Stimulated activated CD8-positive, alpha-beta memory T cell treated with anti-CD3 and anti-CD28 coated beads, Interleukin-4, amount 100 ng/mL, for 24 hours (primary cell): ENCODE data around the gene ARHGAP22.

Source experiments
- DNase-seq: peaks from one replicate; pipeline ENCODE4 v3.0.0-alpha.2; 2020; ENCODE audit warnings: low read depth

ARHGAP22 gene

DNA sequence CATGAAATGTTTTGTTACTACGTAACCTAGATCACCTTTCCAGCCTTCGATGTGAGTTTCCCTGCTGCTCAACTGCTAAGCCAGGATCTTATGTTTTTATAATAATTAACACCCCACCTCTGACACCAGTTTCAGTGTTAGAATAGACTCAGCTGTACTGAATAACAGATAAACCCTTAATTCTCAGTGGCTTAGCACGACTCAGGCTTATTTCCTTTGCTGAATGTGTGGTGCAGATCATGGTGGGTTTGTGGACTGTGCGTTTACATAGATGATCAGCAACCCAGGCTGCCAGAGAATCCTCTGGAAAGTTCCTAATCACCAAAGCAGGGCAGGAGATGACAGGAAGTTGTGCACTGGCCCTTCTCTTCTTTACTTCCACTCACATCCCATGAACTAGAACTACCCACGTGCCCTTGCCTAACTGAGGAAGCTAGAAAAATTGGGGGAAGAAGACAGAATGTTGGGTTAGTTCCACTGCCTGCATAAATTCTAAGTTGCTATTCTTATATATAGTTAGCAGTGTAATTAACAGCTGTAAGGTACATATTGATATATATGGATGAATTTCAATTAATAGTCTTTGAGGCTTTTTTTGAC, 186.6 kb downstream of the ARHGAP22 start:
- no peak for DNase-seq

DNA sequence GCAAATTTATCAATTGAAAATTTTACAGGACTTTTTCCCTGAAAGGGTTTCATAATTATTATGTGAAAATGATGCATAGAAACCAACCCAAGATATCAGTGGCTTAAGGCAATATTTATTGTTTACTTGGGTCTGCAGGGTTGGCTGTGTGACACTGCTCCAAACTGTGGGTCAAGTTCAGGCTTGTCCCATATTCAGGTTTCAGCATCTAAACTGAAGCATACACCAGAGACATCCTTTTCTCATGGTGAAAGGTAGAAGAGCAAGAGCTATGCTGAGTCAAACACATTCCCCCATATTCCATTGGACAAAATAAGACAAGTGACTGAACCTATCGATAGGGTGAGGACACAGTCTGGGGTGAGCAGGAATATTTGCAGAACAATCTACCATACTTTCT, 187.5 kb downstream of the ARHGAP22 start:
- DNase-seq = no peak

DNA sequence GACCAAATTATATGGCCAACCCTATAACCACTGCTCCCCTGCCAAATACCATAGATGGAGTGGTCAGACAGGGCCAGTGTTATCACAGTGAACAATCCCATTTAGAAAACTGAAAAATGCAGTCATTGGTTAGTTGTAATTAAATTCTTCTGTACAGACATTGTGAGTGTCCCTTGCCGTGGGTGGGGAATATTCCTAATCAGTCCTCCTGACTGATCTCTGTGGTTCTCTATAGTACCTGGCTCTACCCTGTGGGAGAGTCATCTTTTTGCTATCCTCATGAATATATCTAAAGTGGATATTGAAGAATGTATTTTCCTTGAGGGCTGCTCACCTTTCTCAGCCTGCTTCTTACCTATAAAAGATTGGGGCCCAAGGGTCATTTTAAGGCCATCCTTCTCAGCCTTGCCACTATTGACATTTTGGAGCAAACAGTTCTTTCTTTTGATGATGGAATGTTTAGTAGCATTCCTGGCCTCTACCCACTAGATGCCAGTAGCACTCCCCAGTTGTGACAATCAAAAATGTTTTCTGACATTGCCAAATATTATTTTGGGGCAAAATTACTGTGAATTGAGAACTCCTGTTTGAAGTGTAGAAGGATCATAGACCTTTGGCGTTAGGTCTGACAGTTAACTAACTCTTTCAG, 188.2 kb downstream of the ARHGAP22 start:
- no peak for DNase-seq

DNA sequence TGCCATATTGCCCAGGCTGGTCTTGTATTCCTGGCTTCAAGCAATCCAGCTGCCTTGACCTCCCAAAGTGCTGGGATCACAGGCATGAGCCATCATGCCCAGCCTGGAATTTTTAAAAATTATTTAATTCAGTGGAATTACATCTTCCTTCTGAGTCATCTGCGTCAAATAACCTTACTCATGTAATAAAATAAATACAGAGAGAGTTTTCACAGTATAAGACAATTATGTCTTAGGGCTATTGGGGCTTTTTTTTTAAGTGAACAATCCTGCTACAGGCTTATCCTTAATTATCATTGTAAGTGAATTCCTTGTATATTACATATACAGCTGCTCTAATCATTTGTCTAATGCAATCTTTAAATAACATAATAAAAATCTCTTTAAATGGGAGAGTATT, 190.1 kb downstream of the ARHGAP22 start:
- no peak for DNase-seq

DNA sequence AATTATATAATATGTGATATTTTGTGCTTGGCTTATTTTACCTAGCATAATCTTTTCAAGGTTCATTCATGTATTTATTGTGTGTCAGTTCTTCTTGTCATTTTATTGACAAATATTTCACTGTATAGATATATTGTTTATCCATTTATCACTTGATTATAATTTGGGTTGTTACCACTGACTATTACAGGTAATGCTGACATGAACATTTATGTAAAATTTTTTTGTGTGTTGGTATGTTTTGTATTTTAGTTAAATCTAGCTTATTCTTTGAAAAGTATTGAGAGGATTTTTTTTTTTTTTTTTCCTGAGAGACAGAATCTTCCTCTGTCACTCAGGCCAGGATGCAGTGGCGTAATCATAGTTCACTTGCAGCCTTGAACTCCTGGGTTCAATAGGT, 190.7 kb downstream of the ARHGAP22 start:
- no peak for DNase-seq

DNA sequence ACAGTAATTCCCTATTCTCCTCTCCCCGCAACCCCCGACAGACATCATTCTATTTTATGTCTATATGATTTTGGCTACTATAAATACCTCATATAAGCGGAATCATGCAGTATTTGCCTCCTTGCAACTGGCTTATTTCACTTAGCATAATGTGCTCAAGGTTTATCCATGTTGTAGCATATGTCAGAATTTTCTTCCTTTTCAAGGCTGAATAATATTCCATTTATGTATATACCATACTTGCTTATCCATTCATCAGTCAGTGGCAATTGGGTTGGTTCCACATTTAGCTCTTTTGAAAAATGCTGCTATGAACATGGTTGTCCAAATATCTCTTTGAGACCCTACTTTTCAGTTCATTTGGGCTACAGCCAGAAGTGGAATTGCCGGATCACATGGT, 191.9 kb downstream of the ARHGAP22 start:
- no peak for DNase-seq

DNA sequence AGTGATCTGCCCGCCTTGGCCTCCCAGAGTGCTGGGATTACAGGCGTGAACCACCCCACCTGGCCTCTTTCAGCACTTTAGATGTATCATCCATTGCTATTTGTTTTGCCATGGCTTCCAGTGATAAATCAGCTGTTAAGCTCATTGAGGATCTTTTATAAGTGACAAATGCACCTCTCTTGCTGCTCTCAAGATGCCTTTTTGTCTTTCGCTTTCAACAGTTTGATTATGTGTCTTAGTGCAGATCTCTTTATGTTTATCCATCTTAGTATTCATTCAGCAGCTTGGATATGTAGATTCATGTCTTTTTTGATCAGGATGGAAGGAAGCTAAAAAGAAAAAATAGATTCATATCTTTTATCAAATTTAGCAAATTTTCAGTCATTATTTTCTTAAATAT, 192.8 kb downstream of the ARHGAP22 start:
- no peak for DNase-seq

DNA sequence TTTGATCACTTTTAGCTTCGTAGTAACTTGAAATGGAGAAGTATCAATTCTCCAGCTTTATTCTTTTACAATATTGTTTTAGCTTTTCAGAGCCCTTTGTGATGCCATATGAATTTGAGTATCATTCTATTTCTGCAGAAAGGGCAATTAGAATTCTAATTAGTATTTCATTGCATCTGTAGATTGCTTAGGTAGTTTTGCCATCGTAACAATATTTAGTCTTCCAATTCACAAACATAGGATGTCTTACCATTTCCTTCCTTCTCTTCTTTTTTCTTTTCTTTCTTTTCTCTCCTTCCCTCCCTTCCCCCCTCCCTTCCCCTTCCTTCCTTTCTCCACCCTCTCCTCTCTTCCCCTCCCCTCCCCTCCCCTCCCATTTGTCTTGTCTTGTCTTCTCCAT, 193.4 kb downstream of the ARHGAP22 start:
- DNase-seq = no peak

DNA sequence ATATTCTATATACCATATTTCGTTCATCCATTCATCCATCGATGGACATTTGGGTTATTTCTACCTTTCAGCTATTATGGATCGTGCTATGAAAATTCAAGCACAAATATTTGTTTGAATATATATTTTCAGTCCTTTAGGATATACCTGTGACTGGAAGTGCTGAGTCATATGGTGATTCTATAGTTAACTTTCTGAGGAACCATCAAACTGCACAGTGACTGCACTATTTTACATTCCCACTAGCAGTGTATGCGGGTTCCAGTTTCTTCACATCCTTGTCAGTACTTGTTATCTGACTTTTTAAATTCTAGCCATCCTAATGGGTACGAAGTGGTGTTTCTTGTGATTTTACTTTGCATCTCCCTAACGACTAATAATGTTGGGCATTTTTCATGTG, 194.4 kb downstream of the ARHGAP22 start:
- DNase-seq = no peak

DNA sequence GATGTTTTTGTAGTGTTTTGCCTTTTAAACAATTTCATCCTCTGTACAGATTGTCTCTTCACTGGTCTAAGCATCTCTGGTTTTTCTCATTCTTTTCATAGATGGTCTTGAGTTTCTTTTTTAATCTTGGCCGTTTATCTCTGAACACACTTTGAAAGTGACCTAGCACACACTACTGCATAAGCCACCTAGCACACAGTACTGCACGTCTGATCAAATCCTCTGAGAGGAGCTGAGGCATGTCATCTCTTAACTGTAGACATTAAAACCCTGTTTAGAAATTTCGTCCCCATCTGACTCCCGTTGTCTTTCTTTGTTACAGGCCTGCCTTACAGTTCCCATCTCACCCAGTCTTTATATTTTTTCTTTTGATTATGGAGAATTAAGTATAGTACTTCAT, 198.2 kb downstream of the ARHGAP22 start:
- DNase-seq = no peak

DNA sequence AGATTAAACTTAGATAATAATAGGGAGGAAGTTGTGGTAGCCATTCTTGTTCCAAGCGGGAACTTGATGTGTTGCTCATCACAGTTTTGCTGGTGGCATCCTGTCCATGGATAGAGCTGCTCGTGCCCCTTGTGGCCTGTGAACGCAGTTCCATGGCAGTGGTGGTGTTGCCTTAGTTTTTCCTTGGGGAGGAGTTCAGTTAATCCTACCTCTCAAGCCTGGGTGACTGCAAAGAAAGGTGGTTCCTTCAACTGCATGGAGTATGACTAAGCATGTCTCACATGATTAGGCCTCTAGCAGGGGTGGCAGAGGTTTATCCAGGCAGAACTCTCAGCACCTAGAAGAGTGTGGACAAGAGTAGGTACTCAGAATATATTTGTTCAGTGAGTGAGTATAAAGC, 198.7 kb downstream of the ARHGAP22 start:
- DNase-seq = no peak

DNA sequence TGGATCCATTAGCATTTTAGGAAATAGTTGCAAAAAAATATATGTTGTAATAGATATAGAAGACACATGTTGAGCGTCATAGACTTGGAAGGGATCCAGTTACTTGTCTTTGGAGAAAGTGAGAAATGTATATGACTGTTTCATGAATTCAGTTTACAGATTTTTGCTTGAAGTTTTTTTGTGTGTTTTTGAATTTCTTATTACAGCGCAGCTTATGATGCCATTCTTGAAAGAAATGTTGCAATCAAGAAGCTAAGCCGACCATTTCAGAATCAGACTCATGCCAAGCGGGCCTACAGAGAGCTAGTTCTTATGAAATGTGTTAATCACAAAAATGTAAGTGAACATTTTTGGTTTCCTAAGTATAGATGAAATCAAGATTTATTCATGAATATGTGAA, 200.2 kb downstream of the ARHGAP22 start:
- DNase-seq = no peak

DNA sequence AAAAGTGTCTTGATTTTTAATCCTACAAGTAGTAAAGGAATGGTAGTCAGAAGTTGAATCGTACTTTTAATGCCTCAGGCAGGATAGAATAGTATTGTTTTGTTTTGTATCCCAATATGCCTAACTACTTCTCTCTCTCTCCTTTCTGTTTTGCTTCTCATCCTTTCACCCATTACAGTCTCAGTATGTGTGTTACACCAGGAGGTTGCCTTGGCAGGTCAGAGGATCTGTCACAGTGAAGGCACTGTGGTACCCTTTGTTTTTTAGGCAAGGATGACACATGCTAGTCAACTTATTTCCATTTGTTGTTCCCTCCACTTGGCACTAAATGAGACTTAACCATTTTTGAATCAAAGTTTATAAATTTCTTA, 204.0 kb downstream of the ARHGAP22 start:
- no peak for DNase-seq

DNA sequence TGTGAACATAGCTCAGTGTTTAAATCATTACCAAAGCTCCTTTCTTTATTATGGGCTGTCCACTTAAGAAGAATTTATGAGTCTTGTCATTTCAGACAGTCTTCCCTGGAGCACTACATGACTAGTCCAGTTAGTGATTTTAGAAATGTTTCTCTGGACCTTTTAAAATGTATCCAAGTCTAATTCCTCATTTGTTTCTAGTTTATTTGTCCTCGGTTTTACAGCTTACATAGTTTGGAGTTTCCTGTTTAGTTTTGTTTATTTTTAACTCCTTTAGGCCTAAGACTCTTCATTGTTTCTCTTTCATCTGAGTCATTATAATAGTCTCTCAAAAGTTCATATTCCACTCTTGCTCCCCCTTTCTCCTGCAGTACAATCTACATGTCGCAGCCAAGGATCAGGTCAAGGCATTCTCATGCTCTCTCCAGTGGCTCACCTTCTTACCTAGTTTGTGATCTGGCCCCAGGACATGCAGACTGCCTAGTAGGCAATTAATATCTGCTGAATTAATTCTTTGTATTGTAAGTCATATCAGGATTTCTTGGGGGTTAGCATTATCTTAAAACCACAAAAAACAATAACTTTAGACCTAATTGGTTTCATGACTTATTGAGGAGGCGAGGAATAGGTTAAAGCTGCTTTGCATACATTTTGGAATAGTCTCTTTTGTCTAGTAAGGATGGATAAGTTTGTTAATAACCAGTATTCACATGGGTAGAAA, 204.6 kb downstream of the ARHGAP22 start:
- DNase-seq = no peak

DNA sequence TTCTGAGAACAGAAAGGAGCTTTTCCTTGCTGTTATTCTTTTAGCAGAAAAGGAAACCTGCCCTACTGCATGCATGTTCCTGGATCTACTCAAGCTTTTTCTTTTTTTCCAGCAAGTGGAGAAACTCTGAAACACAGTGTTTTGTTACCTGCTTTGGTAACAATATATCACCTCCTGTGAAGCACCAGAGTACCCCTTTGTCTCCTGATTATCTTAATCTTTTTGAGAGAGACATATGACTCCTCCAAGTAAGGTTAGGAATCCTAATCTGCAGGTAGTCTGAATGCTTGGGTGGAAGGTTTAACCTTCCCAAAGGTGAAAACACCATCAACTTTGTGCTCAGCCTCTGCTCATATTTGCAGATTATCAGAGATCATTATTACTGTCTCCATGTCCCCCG, 205.3 kb downstream of the ARHGAP22 start:
- DNase-seq = no peak

DNA sequence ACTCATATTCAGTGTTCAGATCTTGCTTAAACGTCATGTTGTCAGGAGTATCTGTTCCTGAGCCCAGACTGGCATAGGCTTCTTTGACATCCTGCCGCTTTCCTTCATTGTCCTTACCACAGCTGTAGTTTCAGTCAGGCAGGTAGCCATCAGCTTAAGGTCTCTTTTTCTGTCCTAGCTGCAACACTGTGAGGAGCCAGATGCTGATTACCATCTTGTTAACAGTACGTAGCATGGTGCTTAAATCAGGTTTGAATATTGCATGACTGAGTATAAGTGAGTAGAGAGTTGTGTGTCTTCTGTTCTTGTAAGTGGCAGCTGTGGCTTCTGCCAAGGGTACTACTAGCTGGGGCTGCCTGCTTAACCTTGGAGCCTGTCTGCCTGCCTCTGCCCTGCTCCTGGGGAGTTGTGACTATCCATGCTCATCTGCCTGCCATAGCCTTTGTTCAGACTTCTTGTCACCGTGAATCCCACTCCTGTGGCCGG, 205.8 kb downstream of the ARHGAP22 start:
- no peak for DNase-seq

DNA sequence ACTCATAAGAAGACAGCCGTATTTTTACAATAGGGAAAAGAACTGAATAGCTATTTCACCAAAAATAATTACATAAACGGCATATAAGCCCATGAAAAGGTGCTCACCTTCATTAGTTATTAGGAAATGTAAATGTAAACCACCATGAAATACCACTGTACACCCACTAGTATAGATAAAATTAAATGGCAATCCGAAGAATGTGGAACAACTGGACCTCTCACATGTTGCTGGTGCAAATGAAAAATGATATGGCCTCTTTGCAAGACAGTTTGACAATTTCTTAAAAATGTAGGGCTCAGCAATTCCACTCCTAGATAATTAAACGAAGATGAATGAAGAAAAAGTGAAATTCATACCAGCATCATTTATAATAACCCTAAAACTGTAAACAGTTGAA, 206.6 kb downstream of the ARHGAP22 start:
- no peak for DNase-seq
